HepG2 (cell line): ENCODE data around the gene DDI2. TPM values are rescaled to one million over a fixed set of nuclear protein-coding genes. Genes with fewer than 3 reads are reported as not detected.

Source experiments
- ARID3A ChIP-seq: IDR thresholded peaks from 2 replicates; pipeline ENCODE4 v1.6.1; 2012; ENCODE audit warnings: low read depth, low read length, improper control_type of control experiment
- BATF2 ChIP-seq: sonication (generic); formaldehyde crosslinking; IDR thresholded peaks from 2 replicates; pipeline ENCODE4 v1.8.0; 2022; ENCODE audit warnings: mild to moderate bottlenecking, missing genetic modification reagents, moderate library complexity
- EEA1 ChIP-seq: sonication (generic); formaldehyde crosslinking; IDR thresholded peaks from 2 replicates; pipeline ENCODE4 v1.5.1; 2020; ENCODE audit warnings: mild to moderate bottlenecking, missing genetic modification reagents, borderline replicate concordance
- GMEB2 ChIP-seq: IDR thresholded peaks from 2 replicates; pipeline ENCODE4 v1.6.1; 2016; ENCODE audit warnings: missing biosample characterization, missing genetic modification reagents, low read depth
- GPBP1L1 ChIP-seq: sonication (generic); formaldehyde crosslinking; IDR thresholded peaks from 2 replicates; pipeline ENCODE4 v1.5.0; 2020; ENCODE audit warnings: mild to moderate bottlenecking, missing genetic modification reagents
- HOXD1 ChIP-seq: sonication (generic); formaldehyde crosslinking; IDR thresholded peaks from 2 replicates; pipeline ENCODE4 v1.5.0; 2020; ENCODE audit warnings: missing genetic modification reagents
- JUND ChIP-seq: sonication (generic); formaldehyde crosslinking; IDR thresholded peaks from 2 replicates; pipeline ENCODE4 v1.8.0; 2022; ENCODE audit warnings: mild to moderate bottlenecking, missing genetic modification reagents
- MXD3 ChIP-seq: IDR thresholded peaks from 2 replicates; pipeline ENCODE4 v1.6.1; 2016; ENCODE audit warnings: mild to moderate bottlenecking, missing biosample characterization, missing genetic modification reagents
- POGK ChIP-seq: sonication (generic); formaldehyde crosslinking; conservative IDR thresholded peaks from 2 replicates; pipeline ENCODE4 v1.8.0; 2022; ENCODE audit warnings: mild to moderate bottlenecking, moderate library complexity, missing genetic modification reagents
- PREB ChIP-seq: sonication (generic); formaldehyde crosslinking; IDR thresholded peaks from 2 replicates; pipeline ENCODE4 v1.4.0; 2020; ENCODE audit warnings: missing genetic modification reagents
- SALL1 ChIP-seq: sonication (generic); formaldehyde crosslinking; IDR thresholded peaks from 2 replicates; pipeline ENCODE4 v1.8.0; 2022; ENCODE audit warnings: mild to moderate bottlenecking, missing genetic modification reagents
- TERF1 ChIP-seq: sonication (generic); formaldehyde crosslinking; IDR thresholded peaks from 2 replicates; pipeline ENCODE4 v1.8.0; 2022; ENCODE audit warnings: mild to moderate bottlenecking, missing genetic modification reagents, moderate library complexity
- ZBTB20 ChIP-seq: sonication (generic); formaldehyde crosslinking; IDR thresholded peaks from 2 replicates; pipeline ENCODE4 v1.8.1; 2023; ENCODE audit warnings: missing genetic modification reagents, low read depth, mild to moderate bottlenecking, borderline replicate concordance
- ZFP90 ChIP-seq: sonication (generic); formaldehyde crosslinking; IDR thresholded peaks from 2 replicates; pipeline ENCODE4 v1.8.0; 2022; ENCODE audit warnings: missing genetic modification reagents, mild to moderate bottlenecking, inconsistent platforms, borderline replicate concordance
- ZNF20 ChIP-seq: sonication (generic); formaldehyde crosslinking; IDR thresholded peaks from 2 replicates; pipeline ENCODE4 v1.4.0; 2020; ENCODE audit warnings: mild to moderate bottlenecking, moderate library complexity, missing genetic modification reagents
- ZNF788 ChIP-seq: sonication (generic); formaldehyde crosslinking; IDR thresholded peaks from 2 replicates; pipeline ENCODE4 v1.5.0; 2020; ENCODE audit warnings: mild to moderate bottlenecking, missing genetic modification reagents, borderline replicate concordance
- ZNF878 ChIP-seq: sonication (generic); formaldehyde crosslinking; IDR thresholded peaks from 2 replicates; pipeline ENCODE4 v1.8.1; 2023; ENCODE audit warnings: mild to moderate bottlenecking, missing genetic modification reagents, moderate library complexity
- polyA plus RNA-seq, 8 experiments: library from polyadenylated mRNA; depleted of rRNA in 3 of 8; stranded (reverse) in 7 of 8; unstranded in 1 of 8; fragments of >200 nt; fragmentation: Illumina TruSeq in 4 of 8; extraction: Trizol in 4 of 8; gene quantifications; 2 replicates each; pipeline versions ENCODE4 v1.2.1 to v1.2.3, GENCODE V29; 2011 to 2016; ENCODE audit warnings: low read depth in 4 of 8, missing spikeins in 1 of 8, mixed read lengths in 1 of 8; ENCODE audit not compliant: insufficient read depth in 1 of 8
- total RNA-seq, 5 experiments: library from RNA; depleted of rRNA; stranded (reverse); fragments of >200 nt; fragmentation: Illumina TruSeq; extraction: Trizol; gene quantifications; 2 replicates each; pipeline ENCODE4 v1.2.3, GENCODE V29; 2016; ENCODE audit warnings: low read depth in 1 of 5

Gene DDI2
- total and polyA plus RNA-seq, 2 of the 13 experiments (the other 11 are each of a cell fraction or from before 2014, with no cell fraction given), result 8.5 to 25.7 TPM

GRCh38 chr1:15605398-15606383 is 11.6 kb upstream of the DDI2 start (continued):
- TF ChIP-seq BATF2, result no peak
- no peak for TF ChIP-seq HOXD1 (CRISPR knock-in tag)
- no peak for TF ChIP-seq ZNF20 (CRISPR knock-in tag)
- TF ChIP-seq ARID3A, result 0 out of 2 replicates have a peak, but pooled peaks have one; percentile 32
- no peak; the same call in 1 of the 2 replicates for TF ChIP-seq GMEB2 (CRISPR knock-in tag)
- no peak for TF ChIP-seq JUND
- no peak for TF ChIP-seq ZFP90
- TF ChIP-seq POGK (CRISPR knock-in tag), result no peak
- peak; percentile 26; the same call in 1 of the 2 replicates for TF ChIP-seq SALL1 (CRISPR knock-in tag)
- TF ChIP-seq EEA1 (CRISPR knock-in tag), result no peak
- no peak for TF ChIP-seq MXD3
- TF ChIP-seq GPBP1L1, result no peak
- TF ChIP-seq TERF1 (CRISPR knock-in tag), result no peak
- TF ChIP-seq ZBTB20, result no peak
- no peak for TF ChIP-seq PREB
- no peak for TF ChIP-seq ZNF788 (CRISPR knock-in tag)
- TF ChIP-seq ZNF878 (CRISPR knock-in tag), result no peak
